Endometrium (tissue), 2 donors: ENCODE measurements around the gene MGAT5B.

Source experiments
- FAIRE-seq: peaks from 2 replicates; lab custom pipeline; 2012; peaks lifted over from hg19 to GRCh38; lab: Jason Lieb, UNC
- donor health status: control.
- donor health status: control.

The MGAT5B gene

GRCh38 chr17:76905036-76905435, 36.8 kb downstream of the MGAT5B start:
- no peak for FAIRE-seq

- no peak for FAIRE-seq
These were observed 37.6 kb downstream of the MGAT5B start for GRCh38 chr17:76905836-76906235.

- FAIRE-seq: no peak
These were observed 38.3 kb downstream of the MGAT5B start for GRCh38 chr17:76906463-76906862.

- FAIRE-seq: no peak
These were observed 39.1 kb downstream of the MGAT5B start for GRCh38 chr17:76907352-76907751.

GRCh38 chr17:76909971-76910760, 42.0 kb downstream of the MGAT5B start:
- no peak for FAIRE-seq

GRCh38 chr17:76911299-76912017, 43.3 kb downstream of the MGAT5B start:
- no peak for FAIRE-seq

- no peak for FAIRE-seq
These were observed 44.4 kb downstream of the MGAT5B start for GRCh38 chr17:76912421-76913164.

GRCh38 chr17:76914937-76915336, 46.7 kb downstream of the MGAT5B start:
- no peak for FAIRE-seq

GRCh38 chr17:76915840-76916510, 47.8 kb downstream of the MGAT5B start:
- FAIRE-seq: no peak

GRCh38 chr17:76917829-76918228, 49.6 kb downstream of the MGAT5B start:
- no peak for FAIRE-seq

- FAIRE-seq: no peak
These were observed 50.6 kb downstream of the MGAT5B start for GRCh38 chr17:76918811-76919210.

- FAIRE-seq: no peak
These were observed 52.3 kb downstream of the MGAT5B start for GRCh38 chr17:76920364-76921139.

- no peak for FAIRE-seq
These were observed 53.3 kb downstream of the MGAT5B start for GRCh38 chr17:76921340-76922036.

GRCh38 chr17:76922084-76922483, 53.9 kb downstream of the MGAT5B start:
- FAIRE-seq: no peak

- no peak for FAIRE-seq
These were observed 54.8 kb downstream of the MGAT5B start for GRCh38 chr17:76922967-76923366.

GRCh38 chr17:76923491-76923890, 55.3 kb downstream of the MGAT5B start:
- no peak for FAIRE-seq

- no peak for FAIRE-seq
These were observed 56.4 kb downstream of the MGAT5B start for GRCh38 chr17:76924345-76925342.

- no peak for FAIRE-seq
These were observed 57.3 kb downstream of the MGAT5B start for GRCh38 chr17:76925441-76925891.

GRCh38 chr17:76926237-76926866, 58.1 kb downstream of the MGAT5B start:
- no peak for FAIRE-seq
